ENCODE results near the gene GNG5.

DNA sequence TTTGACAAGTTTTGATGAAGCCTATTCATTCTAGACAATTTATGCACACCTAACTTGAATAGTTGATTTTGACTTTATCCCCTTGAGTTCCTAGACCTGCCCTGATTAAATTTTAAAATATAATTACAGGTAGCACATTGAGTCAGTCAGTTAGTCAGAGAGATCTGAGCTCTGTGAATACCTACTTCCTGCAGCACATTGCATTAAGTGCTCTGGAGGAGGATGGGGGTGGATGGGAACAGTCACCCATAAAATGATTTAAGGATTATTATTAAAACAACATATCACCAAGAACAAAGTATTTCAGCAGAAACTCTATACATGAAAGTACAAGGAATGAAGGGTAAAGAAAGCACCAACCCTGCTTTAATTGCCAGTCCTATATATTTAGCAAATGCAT, 39.1 kb downstream of the GNG5 start:
- TF ChIP-seq CTCF (IDR thresholded peaks at IDR 0.05; ENCODE audit: low read depth, low read length), result no peak
- no peak for TF ChIP-seq EZH2phosphoT487 (IDR thresholded peaks at IDR 0.05; ENCODE audit: low read depth)
